ENCODE results near the gene CYSLTR2. TPM values are rescaled to one million over a fixed set of nuclear protein-coding genes. Genes with fewer than 3 reads are reported as not detected.

CYSLTR2 gene
- 0.64 TPM for total RNA-seq
- long read RNA-seq = 0 reads

- no peak for DNase-seq (ENCODE audit: low spot score)
These were observed at the start of gene CYSLTR2 for GRCh38 chr13:48653472-48653939. CYSLTR2 (plus strand) TSS chr13:48653929; CDS start chr13:48706818, 52,889 bp downstream.

- DNase-seq (ENCODE audit: low spot score) = no peak
These were observed 38.7 kb upstream of the CYSLTR2 start for GRCh38 chr13:48615049-48615448.

- DNase-seq (ENCODE audit: low spot score) = no peak
These were observed 34.8 kb upstream of the CYSLTR2 start for GRCh38 chr13:48618937-48619336.

- no peak for DNase-seq (ENCODE audit: low spot score)
These were observed 32.7 kb upstream of the CYSLTR2 start for GRCh38 chr13:48621056-48621455.

GRCh38 chr13:48624016-48624415 lies 29.7 kb upstream of the CYSLTR2 start:
- no peak for DNase-seq (ENCODE audit: low spot score)

- DNase-seq (ENCODE audit: low spot score) = no peak
These were observed 28.9 kb upstream of the CYSLTR2 start for GRCh38 chr13:48624858-48625257.

- no peak for DNase-seq (ENCODE audit: low spot score)
These were observed 28.2 kb upstream of the CYSLTR2 start for GRCh38 chr13:48625413-48626076.

- DNase-seq (ENCODE audit: low spot score) = no peak
These were observed 27.7 kb upstream of the CYSLTR2 start for GRCh38 chr13:48626077-48626449.

GRCh38 chr13:48626726-48627451 lies 26.8 kb upstream of the CYSLTR2 start:
- no peak for DNase-seq (ENCODE audit: low spot score)

GRCh38 chr13:48629277-48629676 lies 24.5 kb upstream of the CYSLTR2 start:
- DNase-seq (ENCODE audit: low spot score) = no peak

GRCh38 chr13:48630291-48630690 lies 23.4 kb upstream of the CYSLTR2 start:
- no peak for DNase-seq (ENCODE audit: low spot score)

GRCh38 chr13:48630773-48631172 lies 23.0 kb upstream of the CYSLTR2 start:
- DNase-seq (ENCODE audit: low spot score) = no peak

- no peak for DNase-seq (ENCODE audit: low spot score)
These were observed 22.3 kb upstream of the CYSLTR2 start for GRCh38 chr13:48631441-48631840.

- no peak for DNase-seq (ENCODE audit: low spot score)
These were observed 20.0 kb upstream of the CYSLTR2 start for GRCh38 chr13:48633700-48634099.

GRCh38 chr13:48634636-48635035 lies 19.1 kb upstream of the CYSLTR2 start:
- DNase-seq (ENCODE audit: low spot score) = no peak

- DNase-seq (ENCODE audit: low spot score) = no peak
These were observed 18.3 kb upstream of the CYSLTR2 start for GRCh38 chr13:48635478-48635877.

- DNase-seq (ENCODE audit: low spot score) = no peak
These were observed 17.2 kb upstream of the CYSLTR2 start for GRCh38 chr13:48636550-48636949.

- DNase-seq (ENCODE audit: low spot score) = no peak
These were observed 16.1 kb upstream of the CYSLTR2 start for GRCh38 chr13:48637601-48638000.

GRCh38 chr13:48640767-48641166 lies 13.0 kb upstream of the CYSLTR2 start:
- DNase-seq (ENCODE audit: low spot score) = no peak

GRCh38 chr13:48641404-48641803 lies 12.3 kb upstream of the CYSLTR2 start:
- no peak for DNase-seq (ENCODE audit: low spot score)

- DNase-seq (ENCODE audit: low spot score) = no peak
These were observed 11.7 kb upstream of the CYSLTR2 start for GRCh38 chr13:48642061-48642460.

- DNase-seq (ENCODE audit: low spot score) = no peak
These were observed 10.6 kb upstream of the CYSLTR2 start for GRCh38 chr13:48643159-48643558.

GRCh38 chr13:48644141-48644540 lies 9.6 kb upstream of the CYSLTR2 start:
- no peak for DNase-seq (ENCODE audit: low spot score)
